ENCODE results near the gene TIMP3.

Gene TIMP3

GRCh38 chr22:32785321-32786026 lies 16.0 kb upstream of the TIMP3 start:
- DNase-seq (ENCODE audit: low read depth, low spot score), result no peak
- Histone ChIP-seq H3K9me3 (ENCODE audit: control insufficient read depth, insufficient read depth, low read length) (no peaks in the 10 kb centered on the region), H3K36me3 (ENCODE audit: control insufficient read depth, insufficient read depth, low read length) (no peaks in the 10 kb centered on the region), H3K4me3 (ENCODE audit: low read length) (no peak overlapping the region), H3K27me3 (ENCODE audit: control insufficient read depth, insufficient read depth, low read length) (no peaks in the 10 kb centered on the region), H3K4me1 (ENCODE audit: control insufficient read depth, insufficient read depth, low read length) (no peaks in the 10 kb centered on the region), H3K27ac (ENCODE audit: low read length) (no peak overlapping the region)
- WGBS (ENCODE audit: insufficient coverage, insufficient read length), result no CpG with 5 or more reads among the region's 5 CpGs

- H3K4me1 ChIP-seq (ENCODE audit: control insufficient read depth, insufficient read depth, low read length), result no peaks in the 10 kb centered on the region
- no peak overlapping the region for H3K27ac ChIP-seq (ENCODE audit: low read length)
- H3K36me3 ChIP-seq (ENCODE audit: control insufficient read depth, insufficient read depth, low read length), result no peaks in the 10 kb centered on the region
- no peak for DNase-seq (ENCODE audit: low read depth, low spot score)
- no peaks in the 10 kb centered on the region for H3K27me3 ChIP-seq (ENCODE audit: control insufficient read depth, insufficient read depth, low read length)
- WGBS (ENCODE audit: insufficient coverage, insufficient read length), result no CpG with 5 or more reads among the region's 2 CpGs
- no peaks in the 10 kb centered on the region for H3K9me3 ChIP-seq (ENCODE audit: control insufficient read depth, insufficient read depth, low read length)
- H3K4me3 ChIP-seq (ENCODE audit: low read length), result no peak overlapping the region
Measured at GRCh38 chr22:32786027-32786418, 15.5 kb upstream of the TIMP3 start.

GRCh38 chr22:32788904-32789624 lies 12.4 kb upstream of the TIMP3 start:
- H3K27me3 ChIP-seq (ENCODE audit: control insufficient read depth, insufficient read depth, low read length), result no peaks in the 10 kb centered on the region
- no peaks in the 10 kb centered on the region for H3K36me3 ChIP-seq (ENCODE audit: control insufficient read depth, insufficient read depth, low read length)
- no CpG with 5 or more reads among the region's 6 CpGs for WGBS (ENCODE audit: insufficient coverage, insufficient read length)
- no peaks in the 10 kb centered on the region for H3K9me3 ChIP-seq (ENCODE audit: control insufficient read depth, insufficient read depth, low read length)
- DNase-seq (ENCODE audit: low read depth, low spot score), result no peak
- H3K4me1 ChIP-seq (ENCODE audit: control insufficient read depth, insufficient read depth, low read length), result no peaks in the 10 kb centered on the region
- no peak overlapping the region for H3K27ac ChIP-seq (ENCODE audit: low read length)
- no peak overlapping the region for H3K4me3 ChIP-seq (ENCODE audit: low read length)

GRCh38 chr22:32789797-32790620 lies 11.5 kb upstream of the TIMP3 start:
- WGBS (ENCODE audit: insufficient coverage, insufficient read length), result no CpG with 5 or more reads among the region's 9 CpGs

GRCh38 chr22:32791056-32791455 lies 10.4 kb upstream of the TIMP3 start:
- Histone ChIP-seq H3K36me3 (ENCODE audit: control insufficient read depth, insufficient read depth, low read length) (no peaks in the 10 kb centered on the region), H3K27ac (ENCODE audit: low read length) (no peak overlapping the region), H3K4me1 (ENCODE audit: control insufficient read depth, insufficient read depth, low read length) (no peaks in the 10 kb centered on the region), H3K27me3 (ENCODE audit: control insufficient read depth, insufficient read depth, low read length) (no peaks in the 10 kb centered on the region), H3K4me3 (ENCODE audit: low read length) (no peak overlapping the region), H3K9me3 (ENCODE audit: control insufficient read depth, insufficient read depth, low read length) (no peaks in the 10 kb centered on the region)
- no CpG with 5 or more reads among the region's 6 CpGs for WGBS (ENCODE audit: insufficient coverage, insufficient read length)
- no peak for DNase-seq (ENCODE audit: low read depth, low spot score)

More at GRCh38 chr22:32789797-32790620, 11.5 kb upstream of the TIMP3 start:
- H3K4me3 ChIP-seq (ENCODE audit: low read length), result no peak overlapping the region
- no peaks in the 10 kb centered on the region for H3K36me3 ChIP-seq (ENCODE audit: control insufficient read depth, insufficient read depth, low read length)
- no peak for DNase-seq (ENCODE audit: low read depth, low spot score)
- no peak overlapping the region for H3K27ac ChIP-seq (ENCODE audit: low read length)
- no peaks in the 10 kb centered on the region for H3K27me3 ChIP-seq (ENCODE audit: control insufficient read depth, insufficient read depth, low read length)
- H3K4me1 ChIP-seq (ENCODE audit: control insufficient read depth, insufficient read depth, low read length), result no peaks in the 10 kb centered on the region
- no peaks in the 10 kb centered on the region for H3K9me3 ChIP-seq (ENCODE audit: control insufficient read depth, insufficient read depth, low read length)

GRCh38 chr22:32791485-32791884 lies 10.0 kb upstream of the TIMP3 start:
- no peaks in the 10 kb centered on the region for H3K36me3 ChIP-seq (ENCODE audit: control insufficient read depth, insufficient read depth, low read length)
- no peaks in the 10 kb centered on the region for H3K27me3 ChIP-seq (ENCODE audit: control insufficient read depth, insufficient read depth, low read length)
- no CpG with 5 or more reads among the region's 7 CpGs for WGBS (ENCODE audit: insufficient coverage, insufficient read length)
- DNase-seq (ENCODE audit: low read depth, low spot score), result no peak
- H3K27ac ChIP-seq (ENCODE audit: low read length), result no peak overlapping the region
- no peaks in the 10 kb centered on the region for H3K9me3 ChIP-seq (ENCODE audit: control insufficient read depth, insufficient read depth, low read length)
- no peaks in the 10 kb centered on the region for H3K4me1 ChIP-seq (ENCODE audit: control insufficient read depth, insufficient read depth, low read length)
- no peak overlapping the region for H3K4me3 ChIP-seq (ENCODE audit: low read length)

GRCh38 chr22:32793589-32793988 lies 7.9 kb upstream of the TIMP3 start:
- H3K27me3 ChIP-seq (ENCODE audit: control insufficient read depth, insufficient read depth, low read length), result no peaks in the 10 kb centered on the region
- no peaks in the 10 kb centered on the region for H3K36me3 ChIP-seq (ENCODE audit: control insufficient read depth, insufficient read depth, low read length)
- DNase-seq (ENCODE audit: low read depth, low spot score), result no peak
- H3K27ac ChIP-seq (ENCODE audit: low read length), result no peak overlapping the region
- H3K9me3 ChIP-seq (ENCODE audit: control insufficient read depth, insufficient read depth, low read length), result no peaks in the 10 kb centered on the region
- peaks cover 2% of the 10 kb centered on the region for H3K4me1 ChIP-seq (ENCODE audit: control insufficient read depth, insufficient read depth, low read length)
- no peak overlapping the region for H3K4me3 ChIP-seq (ENCODE audit: low read length)

GRCh38 chr22:32794449-32795213 lies 6.9 kb upstream of the TIMP3 start:
- H3K36me3 ChIP-seq (ENCODE audit: control insufficient read depth, insufficient read depth, low read length), result no peaks in the 10 kb centered on the region
- H3K27ac ChIP-seq (ENCODE audit: low read length), result no peak overlapping the region
- no peaks in the 10 kb centered on the region for H3K9me3 ChIP-seq (ENCODE audit: control insufficient read depth, insufficient read depth, low read length)
- DNase-seq (ENCODE audit: low read depth, low spot score), result no peak
- H3K27me3 ChIP-seq (ENCODE audit: control insufficient read depth, insufficient read depth, low read length), result no peaks in the 10 kb centered on the region
- no peak overlapping the region for H3K4me3 ChIP-seq (ENCODE audit: low read length)
- no CpG with 5 or more reads among the region's 10 CpGs for WGBS (ENCODE audit: insufficient coverage, insufficient read length)
- peaks cover 2% of the 10 kb centered on the region for H3K4me1 ChIP-seq (ENCODE audit: control insufficient read depth, insufficient read depth, low read length)

GRCh38 chr22:32795214-32795596 lies 6.3 kb upstream of the TIMP3 start:
- Histone ChIP-seq H3K4me3 (ENCODE audit: low read length) (no peak overlapping the region), H3K4me1 (ENCODE audit: control insufficient read depth, insufficient read depth, low read length) (peaks cover 2% of the 10 kb centered on the region), H3K27me3 (ENCODE audit: control insufficient read depth, insufficient read depth, low read length) (no peaks in the 10 kb centered on the region), H3K9me3 (ENCODE audit: control insufficient read depth, insufficient read depth, low read length) (no peaks in the 10 kb centered on the region), H3K36me3 (ENCODE audit: control insufficient read depth, insufficient read depth, low read length) (no peaks in the 10 kb centered on the region), H3K27ac (ENCODE audit: low read length) (no peak overlapping the region)
- no peak for DNase-seq (ENCODE audit: low read depth, low spot score)
- no CpG with 5 or more reads among the region's 4 CpGs for WGBS (ENCODE audit: insufficient coverage, insufficient read length)
